GM19099 (cell line): Measurements from ENCODE around the gene BAD.

ENCODE experiments used
- POLR2A ChIP-seq: IDR thresholded peaks from 3 replicates; pipeline ENCODE4 v1.6.1; 2011; ENCODE audit warnings: low read depth; ENCODE audit not compliant: insufficient read length; ENCODE audit errors: extremely low read depth

The BAD gene

DNA sequence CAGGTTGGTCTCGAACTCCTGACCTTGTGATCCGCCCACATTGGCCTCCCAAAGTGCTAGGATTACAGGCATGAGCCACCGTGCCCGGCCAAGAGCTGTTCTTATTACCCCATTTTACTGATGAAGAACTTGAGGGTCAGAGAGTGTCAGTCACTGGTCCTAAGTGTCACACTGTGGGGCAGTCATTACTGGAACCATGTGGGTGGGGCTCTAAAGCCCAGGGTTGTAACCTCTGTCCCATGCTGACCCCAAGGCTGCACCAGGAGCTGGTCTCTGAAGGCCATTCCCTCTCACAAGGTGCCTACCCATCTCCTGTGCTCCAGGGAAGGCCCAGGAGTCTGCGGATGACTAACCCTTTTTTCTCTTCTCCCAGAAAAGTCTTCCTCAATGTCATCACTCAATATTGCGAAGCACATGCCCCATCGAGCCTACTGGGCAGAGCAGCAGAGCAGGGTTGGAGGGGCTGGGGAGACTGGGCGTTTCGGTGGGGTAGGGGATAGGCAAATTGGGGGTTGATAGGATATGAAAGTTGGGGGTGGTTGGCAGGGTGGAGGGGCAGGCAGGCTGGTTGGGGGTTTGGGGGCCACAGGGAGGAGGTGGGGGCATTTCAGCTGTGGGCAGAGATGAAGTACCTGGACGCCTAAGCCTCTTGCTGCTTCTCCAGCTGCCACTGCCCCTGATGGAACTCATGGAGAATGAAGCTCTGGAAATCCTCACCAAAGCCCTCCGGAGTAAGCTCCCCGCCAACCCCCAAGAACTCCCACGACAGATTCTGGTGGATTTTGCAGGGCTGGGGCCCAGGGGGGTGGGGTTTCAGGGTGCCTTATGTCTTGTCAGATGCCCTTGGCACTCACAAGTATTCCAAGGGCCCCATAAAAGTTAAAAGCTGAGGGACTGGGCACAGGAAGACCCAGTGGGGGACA lies 18.9 kb upstream of the BAD start:
- TF ChIP-seq POLR2A = no peak

DNA sequence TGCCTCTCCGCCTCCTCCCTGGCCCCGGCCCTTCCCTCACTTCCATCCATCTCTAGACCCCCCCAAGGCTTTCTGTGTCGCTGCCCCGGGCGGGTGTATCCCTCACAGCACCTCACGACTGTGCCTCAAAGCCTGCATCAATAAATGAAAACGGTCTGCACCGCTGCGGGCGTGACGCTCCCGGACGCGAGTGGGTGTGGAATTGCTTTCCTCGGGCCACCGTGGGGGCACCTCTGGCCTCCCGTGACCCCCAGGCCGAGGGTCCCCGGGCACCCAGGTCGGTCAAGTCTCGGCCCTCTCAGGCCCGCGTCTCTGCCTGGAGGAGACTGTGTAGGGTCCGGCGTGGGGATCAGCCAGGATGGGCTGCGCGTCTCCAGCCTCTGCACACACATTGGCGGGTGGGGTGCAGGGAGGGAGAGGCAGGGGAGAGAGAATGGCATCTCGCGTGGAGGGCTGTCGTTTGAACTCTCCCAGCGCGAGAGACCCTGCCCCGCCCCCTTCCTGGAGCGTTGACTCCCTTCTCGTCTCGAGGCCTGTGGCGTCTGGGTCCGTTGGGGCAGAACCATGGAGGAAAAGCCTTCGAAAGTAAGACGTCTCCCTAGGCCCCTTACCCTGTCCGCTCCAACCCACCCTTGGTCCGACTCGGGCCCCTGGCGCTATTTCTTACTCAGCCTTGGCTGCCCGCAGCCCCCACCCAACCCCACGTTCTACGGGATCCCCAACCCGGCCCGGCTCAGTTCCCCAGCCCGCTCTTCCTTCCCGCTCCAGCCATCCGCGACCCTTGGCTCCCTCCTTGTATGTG lies 15.6 kb upstream of the BAD start, which contains the start of gene CATSPERZ:
TSS of gene CATSPERZ (plus strand) at position 512 of the 802 bp plus-strand sequence. CDS start at position 565, 53 bp downstream.
- no peak for TF ChIP-seq POLR2A

DNA sequence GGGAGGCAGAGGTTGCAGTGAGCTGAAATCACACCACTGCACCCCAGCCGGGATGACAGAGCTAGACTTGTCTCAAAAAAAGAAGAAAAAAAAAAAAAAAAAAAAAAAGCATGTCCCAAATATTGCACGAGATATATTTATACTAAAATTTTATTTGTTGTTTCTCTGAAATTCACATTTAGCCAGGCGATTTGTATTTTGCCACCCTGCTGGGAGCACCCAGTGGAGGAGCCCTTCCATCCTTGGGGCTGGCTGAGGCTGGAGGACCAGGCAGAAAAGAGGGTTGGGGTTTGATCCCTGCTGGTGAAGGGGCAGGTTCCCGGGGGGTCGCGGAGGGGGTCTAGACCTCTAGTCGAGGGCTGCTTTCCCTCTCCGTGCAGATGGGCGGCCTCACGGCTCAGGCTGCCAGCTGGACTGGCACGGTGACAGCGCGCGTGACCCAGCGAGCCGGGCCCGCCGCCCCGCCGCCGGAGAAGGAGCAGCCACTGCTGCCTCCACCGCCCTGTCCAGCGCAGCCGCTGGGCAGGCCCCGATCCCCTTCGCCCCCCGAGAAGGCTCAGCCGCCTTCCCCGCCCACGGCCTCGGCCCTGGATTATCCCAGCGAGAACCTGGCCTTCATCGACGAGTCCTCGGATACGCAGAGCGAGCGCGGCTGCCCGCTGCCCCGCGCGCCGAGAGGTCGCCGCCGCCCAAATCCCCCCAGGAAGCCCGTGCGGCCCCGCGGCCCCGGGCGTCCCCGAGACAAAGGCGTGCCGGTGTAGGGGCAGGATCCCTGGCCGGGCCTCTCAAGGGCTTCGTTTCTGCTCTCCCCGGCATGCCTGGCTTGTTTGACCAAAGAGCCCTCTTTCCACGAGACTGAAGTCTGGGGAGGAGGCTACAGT lies 14.7 kb upstream of the BAD start:
- TF ChIP-seq POLR2A = no peak

DNA sequence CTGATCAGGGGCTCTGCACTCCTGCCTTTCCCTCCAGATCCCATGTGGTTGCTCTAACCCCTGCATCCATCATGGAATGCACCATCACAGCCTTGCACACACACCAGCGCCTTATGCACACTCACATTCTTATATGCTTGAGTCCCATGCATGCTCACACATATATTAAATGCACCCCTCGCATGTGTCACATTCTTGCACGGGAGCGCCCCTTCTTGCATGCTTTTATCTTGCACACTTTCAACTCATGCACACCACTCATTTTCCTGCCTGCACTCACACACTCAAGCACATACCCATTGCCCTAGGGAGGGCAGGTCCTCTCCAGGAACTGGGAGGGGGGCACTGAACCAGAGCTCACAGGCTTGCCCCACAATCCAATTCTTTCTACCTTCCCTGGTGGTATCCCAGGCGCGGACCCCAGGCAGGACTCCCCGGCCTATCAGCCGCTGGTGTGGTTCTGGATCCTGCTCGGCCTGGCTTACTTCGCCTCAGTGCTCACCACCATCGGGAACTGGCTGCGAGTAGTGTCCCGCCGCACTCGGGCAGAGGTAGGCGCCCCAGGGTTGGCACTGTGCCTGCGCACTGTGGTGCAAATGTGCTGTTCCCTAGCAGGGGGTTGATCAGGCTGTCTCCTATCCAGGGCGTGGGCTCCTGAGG lies 13.4 kb upstream of the BAD start:
- TF ChIP-seq POLR2A = no peak

DNA sequence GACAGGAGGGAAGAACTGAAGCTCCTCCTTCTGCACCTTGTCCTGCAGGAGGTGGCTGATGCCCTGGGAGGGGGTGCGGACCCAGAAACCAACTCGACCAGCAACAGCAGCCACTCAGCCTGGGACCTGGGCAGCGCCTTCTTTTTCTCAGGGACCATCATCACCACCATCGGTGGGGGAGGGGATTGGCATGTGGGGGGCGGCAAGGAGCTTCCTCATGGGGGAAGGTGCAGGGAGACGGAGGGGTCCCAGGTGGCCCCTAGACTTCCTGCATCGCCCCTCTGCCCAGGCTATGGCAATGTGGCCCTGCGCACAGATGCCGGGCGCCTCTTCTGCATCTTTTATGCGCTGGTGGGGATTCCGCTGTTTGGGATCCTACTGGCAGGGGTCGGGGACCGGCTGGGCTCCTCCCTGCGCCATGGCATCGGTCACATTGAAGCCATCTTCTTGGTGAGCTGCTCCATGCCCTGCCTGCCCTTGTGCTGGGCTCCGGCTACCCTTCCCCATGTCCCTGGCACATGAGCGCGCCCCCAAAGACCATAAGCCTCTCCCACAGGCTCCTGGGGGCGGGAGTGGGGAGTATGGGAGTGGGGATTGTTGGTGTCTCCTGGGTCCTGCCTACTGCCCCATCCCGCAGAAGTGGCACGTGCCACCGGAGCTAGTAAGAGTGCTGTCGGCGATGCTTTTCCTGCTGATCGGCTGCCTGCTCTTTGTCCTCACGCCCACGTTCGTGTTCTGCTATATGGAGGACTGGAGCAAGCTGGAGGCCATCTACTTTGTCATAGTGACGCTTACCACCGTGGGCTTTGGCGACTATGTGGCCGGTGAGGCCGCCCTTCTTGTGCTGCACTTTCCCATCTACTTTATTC lies 12.6 kb upstream of the BAD start:
- no peak for TF ChIP-seq POLR2A

GRCh38 chr11:64296236-64296635 lies 11.8 kb upstream of the BAD start:
- TF ChIP-seq POLR2A = no peak

DNA sequence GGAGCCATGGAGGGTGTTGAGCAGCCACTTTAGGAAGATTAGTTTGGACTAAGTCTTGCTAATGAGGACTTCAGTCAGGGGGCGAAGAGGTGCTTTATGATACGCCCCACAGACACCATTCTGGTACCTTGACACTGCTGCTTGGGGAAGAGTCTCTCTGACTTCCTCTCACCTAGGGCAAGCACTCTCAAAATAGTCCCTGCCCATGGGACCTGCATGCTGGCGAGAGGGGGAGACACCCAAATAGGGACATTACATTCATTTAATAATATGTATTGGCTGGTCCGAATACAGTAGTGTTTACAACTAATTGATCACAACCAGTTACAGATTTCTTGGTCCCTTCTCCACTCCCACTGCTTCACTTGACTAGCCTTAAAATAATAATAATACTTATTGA lies 11.3 kb upstream of the BAD start:
- TF ChIP-seq POLR2A = no peak

GRCh38 chr11:64294774-64295173 lies 10.3 kb upstream of the BAD start:
- TF ChIP-seq POLR2A = no peak

DNA sequence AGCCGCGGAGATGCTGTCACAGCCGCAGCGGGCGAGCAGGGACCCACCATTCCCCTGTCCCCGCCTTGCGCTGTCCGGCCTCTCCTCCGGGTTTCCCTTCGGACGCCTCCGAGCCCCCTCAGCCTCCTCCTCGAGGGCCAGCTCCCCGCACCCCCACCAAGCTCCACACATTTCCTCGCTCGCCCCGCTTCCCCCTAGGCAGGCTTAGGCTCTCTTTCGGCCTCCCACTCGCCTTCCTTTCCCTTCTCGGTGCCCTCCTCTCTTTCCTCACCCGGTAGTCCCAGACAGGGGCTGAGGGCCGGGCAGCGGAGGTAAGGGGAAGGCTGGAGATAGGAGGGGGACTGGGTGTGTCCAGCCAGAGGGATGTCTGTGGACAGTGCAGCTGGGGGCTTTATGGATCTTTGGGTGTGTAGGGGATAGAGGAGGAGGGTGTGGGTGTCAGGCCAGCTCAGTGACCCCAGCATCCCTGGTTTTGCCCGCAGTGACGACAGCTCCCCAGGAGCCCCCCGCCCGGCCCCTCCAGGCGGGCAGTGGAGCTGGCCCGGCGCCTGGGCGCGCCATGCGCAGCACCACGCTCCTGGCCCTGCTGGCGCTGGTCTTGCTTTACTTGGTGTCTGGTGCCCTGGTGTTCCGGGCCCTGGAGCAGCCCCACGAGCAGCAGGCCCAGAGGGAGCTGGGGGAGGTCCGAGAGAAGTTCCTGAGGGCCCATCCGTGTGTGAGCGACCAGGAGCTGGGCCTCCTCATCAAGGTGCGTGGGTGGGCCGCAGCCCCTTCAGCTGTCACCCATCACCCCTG lies 8.2 kb upstream of the BAD start:
- TF ChIP-seq POLR2A = no peak

DNA sequence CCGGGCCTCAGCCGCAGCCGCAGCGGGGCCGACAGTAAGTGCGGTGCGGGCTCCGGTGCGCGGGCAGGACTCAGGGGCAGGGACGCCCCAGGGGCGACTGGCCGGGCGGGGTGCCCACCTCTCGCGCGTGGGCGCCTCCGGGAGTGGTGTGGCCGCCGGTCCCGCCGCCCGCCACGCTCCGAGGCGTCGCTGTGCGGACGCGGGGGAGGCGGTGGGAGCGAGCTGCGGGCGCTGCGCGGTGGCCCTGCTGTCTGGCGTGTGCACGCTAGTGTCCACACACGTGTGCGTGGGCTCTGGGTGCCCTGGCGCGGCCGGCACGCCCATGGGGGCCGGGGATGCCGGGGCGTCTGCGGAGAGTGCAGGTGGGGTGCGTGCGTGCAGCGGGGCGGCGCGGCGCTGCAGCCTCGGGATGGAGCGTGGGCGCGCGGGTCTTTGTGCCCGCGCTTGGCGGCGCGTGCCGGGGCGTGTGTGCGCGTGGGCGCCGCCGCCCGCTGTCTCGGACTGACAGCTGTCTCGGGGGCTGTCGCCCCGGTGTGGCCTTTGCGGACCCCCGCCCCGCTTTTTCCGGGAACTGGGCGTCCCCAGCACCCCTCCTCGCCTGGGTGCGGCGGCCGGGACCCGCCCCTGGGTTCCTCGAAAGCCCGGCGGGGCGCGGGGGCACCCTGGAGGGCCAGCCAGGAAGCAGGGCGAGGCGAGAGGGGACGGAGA lies 7.4 kb upstream of the BAD start:
- no peak for TF ChIP-seq POLR2A

DNA sequence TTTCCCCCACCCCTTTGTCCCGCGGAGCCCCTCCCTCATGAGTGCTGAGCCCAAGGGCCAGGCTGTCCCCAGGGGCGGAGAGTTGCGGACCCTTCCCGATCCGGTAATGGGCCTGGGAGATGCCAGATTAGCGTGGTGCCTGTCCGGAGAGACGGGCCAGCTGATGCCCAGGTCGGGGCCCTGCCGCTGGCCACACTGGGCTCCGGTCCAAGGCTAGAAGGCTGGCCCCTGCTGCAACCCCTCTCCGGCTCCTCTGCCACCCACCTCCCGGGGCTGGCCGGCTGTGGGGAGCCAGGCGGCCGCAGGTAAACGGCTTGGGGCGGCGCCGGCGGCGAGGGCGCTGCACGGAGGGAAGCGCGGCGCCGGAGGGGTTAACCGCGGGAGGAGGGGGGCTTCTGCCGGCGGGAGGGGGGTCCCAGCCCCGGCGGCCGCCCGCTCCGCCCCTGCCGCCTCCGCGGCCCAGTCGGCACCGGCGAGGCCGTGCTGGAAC lies 6.8 kb upstream of the BAD start, which contains the start of gene KCNK4:
TSS of gene KCNK4 (plus strand) at position 41 of the 490 bp plus-strand sequence. CDS start 1,717 bp downstream, outside the sequence.
- TF ChIP-seq POLR2A = no peak
